ENCODE measurements around the gene ILDR1.
"Not testable (repeated sequence)": the region's sequence is repeated elsewhere in the genome, so short reads cannot be mapped to it uniquely, and the experiment has no call there.

ILDR1 gene

GRCh38 chr3:122021811-122022401 lies at the start of gene ILDR1:
Gene ILDR1 (minus strand): TSS chr3:122022247. CDS start chr3:122022077, 170 bp downstream.
- in situ Hi-C loops (cut with HindIII; ENCODE audit: low sequenced_read_pairs), result no loop called here

- in situ Hi-C loops (cut with HindIII; ENCODE audit: low sequenced_read_pairs), result no loop called here
Measured at GRCh38 chr3:122067588-122068240, 45.7 kb upstream of the ILDR1 start.

- in situ Hi-C loops (cut with HindIII; ENCODE audit: low sequenced_read_pairs), result no loop called here
Measured at GRCh38 chr3:122067214-122067550, 45.1 kb upstream of the ILDR1 start.

GRCh38 chr3:122066331-122067213 lies 44.5 kb upstream of the ILDR1 start:
- in situ Hi-C loops (cut with HindIII; ENCODE audit: low sequenced_read_pairs), result no loop called here

- in situ Hi-C loops (cut with HindIII; ENCODE audit: low sequenced_read_pairs), result no loop called here
Measured at GRCh38 chr3:122064326-122064725, 42.3 kb upstream of the ILDR1 start.

- in situ Hi-C loops (cut with HindIII; ENCODE audit: low sequenced_read_pairs), result no loop called here
Measured at GRCh38 chr3:122063908-122064307, 41.9 kb upstream of the ILDR1 start.

GRCh38 chr3:122060040-122060698 lies 38.1 kb upstream of the ILDR1 start:
- in situ Hi-C loops (cut with HindIII; ENCODE audit: low sequenced_read_pairs), result no loop called here

GRCh38 chr3:122058294-122058693 lies 36.2 kb upstream of the ILDR1 start:
- in situ Hi-C loops (cut with HindIII; ENCODE audit: low sequenced_read_pairs), result loop anchor here (5.0 kb wide), 1 partner anchor 46 kb away; no protein-coding TSS in a partner anchor

- in situ Hi-C loops (cut with HindIII; ENCODE audit: low sequenced_read_pairs), result loop anchor here (5.0 kb wide), 1 partner anchor 45 kb away; no protein-coding TSS in a partner anchor
Measured at GRCh38 chr3:122057671-122058070, 35.6 kb upstream of the ILDR1 start.

GRCh38 chr3:122055215-122055614 lies 33.2 kb upstream of the ILDR1 start, which contains the start of gene CD86:
Gene CD86 (plus strand): TSS chr3:122055362. CDS start chr3:122055490, 128 bp downstream.
- in situ Hi-C loops (cut with HindIII; ENCODE audit: low sequenced_read_pairs), result loop anchor here (5.0 kb wide), 1 partner anchor 43 kb away; no protein-coding TSS in a partner anchor

GRCh38 chr3:122052968-122053367 lies 30.9 kb upstream of the ILDR1 start:
- in situ Hi-C loops (cut with HindIII; ENCODE audit: low sequenced_read_pairs), result no loop called here

- in situ Hi-C loops (cut with HindIII; ENCODE audit: low sequenced_read_pairs), result not testable (repeated sequence)
Measured at GRCh38 chr3:122047773-122048172, 25.7 kb upstream of the ILDR1 start.

GRCh38 chr3:122047296-122047695 lies 25.2 kb upstream of the ILDR1 start:
- in situ Hi-C loops (cut with HindIII; ENCODE audit: low sequenced_read_pairs), result not testable (repeated sequence)

GRCh38 chr3:122033023-122033422 lies 11.0 kb upstream of the ILDR1 start:
- in situ Hi-C loops (cut with HindIII; ENCODE audit: low sequenced_read_pairs), result no loop called here

- in situ Hi-C loops (cut with HindIII; ENCODE audit: low sequenced_read_pairs), result no loop called here
Measured at GRCh38 chr3:122032531-122032930, 10.5 kb upstream of the ILDR1 start.

- in situ Hi-C loops (cut with HindIII; ENCODE audit: low sequenced_read_pairs), result no loop called here
Measured at GRCh38 chr3:122031123-122031468, 9.0 kb upstream of the ILDR1 start.

- in situ Hi-C loops (cut with HindIII; ENCODE audit: low sequenced_read_pairs), result no loop called here
Measured at GRCh38 chr3:122030381-122031122, 8.5 kb upstream of the ILDR1 start.

GRCh38 chr3:122025296-122025695 lies 3.2 kb upstream of the ILDR1 start:
- in situ Hi-C loops (cut with HindIII; ENCODE audit: low sequenced_read_pairs), result no loop called here

- in situ Hi-C loops (cut with HindIII; ENCODE audit: low sequenced_read_pairs), result no loop called here
Measured at GRCh38 chr3:122024800-122025199, 2.8 kb upstream of the ILDR1 start.

- in situ Hi-C loops (cut with HindIII; ENCODE audit: low sequenced_read_pairs), result no loop called here
Measured at GRCh38 chr3:122023335-122023910, 1.4 kb upstream of the ILDR1 start.

All from endothelial cell of hepatic sinusoid (primary cell).